ENCODE data around the gene UBAC1. TPM values are rescaled to one million over a fixed set of nuclear protein-coding genes. Genes with fewer than 3 reads are reported as not detected.

The UBAC1 gene
- total and polyA plus RNA-seq, 9 of the 15 experiments (the other 6 are each of a cell fraction or from before 2014, with no cell fraction given) = 94.0 to 399 (median 228) TPM

DNA sequence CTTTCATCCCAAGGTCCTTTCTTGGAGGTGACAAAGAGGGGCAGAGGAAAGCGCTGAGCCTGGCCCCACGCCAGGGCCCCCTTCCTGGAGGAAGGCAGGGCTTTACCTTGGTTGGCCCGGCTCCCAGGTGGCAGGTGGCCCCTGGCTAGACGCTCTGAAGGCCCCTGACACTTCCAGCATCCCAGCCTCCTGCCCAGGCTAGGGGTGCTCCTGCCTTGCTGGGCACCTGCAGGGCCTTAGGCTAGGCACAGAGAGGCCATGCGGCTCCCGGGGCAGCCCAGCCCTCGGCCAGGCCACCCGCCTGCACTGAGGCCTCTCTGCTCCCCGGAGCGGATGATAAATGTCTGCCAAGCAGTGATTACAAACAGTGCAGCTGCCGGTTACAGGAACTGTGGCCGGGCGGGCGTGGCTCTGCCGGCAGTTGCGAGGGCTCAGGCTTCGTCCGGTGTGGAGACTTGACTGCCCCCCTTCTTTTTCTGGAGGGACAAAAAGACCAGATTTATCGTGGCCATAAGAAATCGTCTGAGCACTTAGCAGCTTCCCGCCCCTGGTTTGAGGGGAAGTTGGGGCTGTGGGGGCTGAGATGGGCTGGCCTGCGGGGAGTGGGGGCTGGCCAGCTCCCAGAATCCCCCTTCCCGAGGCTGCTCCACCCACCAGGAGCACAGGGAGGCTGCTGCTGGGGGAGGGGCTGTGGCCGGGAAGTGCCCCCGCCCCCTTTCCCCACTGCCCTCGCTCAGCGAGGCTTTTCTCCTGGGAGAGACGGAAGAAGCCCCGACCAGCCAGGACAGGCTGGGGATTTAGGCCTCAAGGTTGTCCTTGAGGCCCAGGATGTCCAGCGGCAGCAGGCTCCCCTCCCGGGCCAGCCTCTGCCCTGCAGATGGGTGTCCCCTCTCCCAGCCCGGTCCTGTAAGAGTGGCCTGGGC lies 31.6 kb upstream of the UBAC1 start (continued):
- TF ChIP-seq, protein P1, sequence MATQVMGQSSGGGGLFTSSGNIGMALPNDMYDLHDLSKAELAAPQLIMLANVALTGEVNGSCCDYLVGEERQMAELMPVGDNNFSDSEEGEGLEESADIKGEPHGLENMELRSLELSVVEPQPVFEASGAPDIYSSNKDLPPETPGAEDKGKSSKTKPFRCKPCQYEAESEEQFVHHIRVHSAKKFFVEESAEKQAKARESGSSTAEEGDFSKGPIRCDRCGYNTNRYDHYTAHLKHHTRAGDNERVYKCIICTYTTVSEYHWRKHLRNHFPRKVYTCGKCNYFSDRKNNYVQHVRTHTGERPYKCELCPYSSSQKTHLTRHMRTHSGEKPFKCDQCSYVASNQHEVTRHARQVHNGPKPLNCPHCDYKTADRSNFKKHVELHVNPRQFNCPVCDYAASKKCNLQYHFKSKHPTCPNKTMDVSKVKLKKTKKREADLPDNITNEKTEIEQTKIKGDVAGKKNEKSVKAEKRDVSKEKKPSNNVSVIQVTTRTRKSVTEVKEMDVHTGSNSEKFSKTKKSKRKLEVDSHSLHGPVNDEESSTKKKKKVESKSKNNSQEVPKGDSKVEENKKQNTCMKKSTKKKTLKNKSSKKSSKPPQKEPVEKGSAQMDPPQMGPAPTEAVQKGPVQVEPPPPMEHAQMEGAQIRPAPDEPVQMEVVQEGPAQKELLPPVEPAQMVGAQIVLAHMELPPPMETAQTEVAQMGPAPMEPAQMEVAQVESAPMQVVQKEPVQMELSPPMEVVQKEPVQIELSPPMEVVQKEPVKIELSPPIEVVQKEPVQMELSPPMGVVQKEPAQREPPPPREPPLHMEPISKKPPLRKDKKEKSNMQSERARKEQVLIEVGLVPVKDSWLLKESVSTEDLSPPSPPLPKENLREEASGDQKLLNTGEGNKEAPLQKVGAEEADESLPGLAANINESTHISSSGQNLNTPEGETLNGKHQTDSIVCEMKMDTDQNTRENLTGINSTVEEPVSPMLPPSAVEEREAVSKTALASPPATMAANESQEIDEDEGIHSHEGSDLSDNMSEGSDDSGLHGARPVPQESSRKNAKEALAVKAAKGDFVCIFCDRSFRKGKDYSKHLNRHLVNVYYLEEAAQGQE (IDR thresholded peaks at IDR 0.05; ENCODE audit: borderline replicate concordance) = peak; percentile 54; the same call in 1 of the 2 replicates
- TF ChIP-seq, protein P1 (CRISPR knock-in tag; IDR thresholded peaks at IDR 0.05; ENCODE audit: low read depth) = 0 out of 2 replicates have a peak, but pooled peaks have one; percentile 48
- TF ChIP-seq ZFPM2 (CRISPR knock-in tag; IDR thresholded peaks at IDR 0.05) (no peak), FOS (IDR thresholded peaks at IDR 0.05; ENCODE audit: extremely low read depth, insufficient read length) (no peak), KLF16 (IDR thresholded peaks at IDR 0.05) (peak; percentile 83), MTA3 (IDR thresholded peaks at IDR 0.05; ENCODE audit: borderline replicate concordance) (0 out of 2 replicates have a peak, but pooled peaks have one; percentile 57), FUS (optimal IDR thresholded peaks at IDR 0.05; ENCODE audit: low read depth, low read length) (no peak), ZNF165 (CRISPR knock-in tag; IDR thresholded peaks at IDR 0.05; ENCODE audit: borderline replicate concordance) (no peak), PCBP1 (IDR thresholded peaks at IDR 0.05; ENCODE audit: low read depth, low read length, poor library complexity, severe bottlenecking) (peak; percentile 87), ZNF143 (CRISPR knock-in tag; IDR thresholded peaks at IDR 0.05) (no peak), JUND (IDR thresholded peaks at IDR 0.05; ENCODE audit: borderline replicate concordance, low read depth, low read length) (0 out of 2 replicates have a peak, but pooled peaks have one; percentile 26), JUND (tag; IDR thresholded peaks at IDR 0.05; ENCODE audit: borderline replicate concordance, low read depth, low read length) (peak; percentile 41; the same call in 1 of the 3 replicates), HSF4 (CRISPR knock-in tag; IDR thresholded peaks at IDR 0.05; ENCODE audit: borderline replicate concordance) (no peak), ZNF408 (CRISPR knock-in tag; IDR thresholded peaks at IDR 0.05; ENCODE audit: low read depth) (no peak), SMAD2 (IDR thresholded peaks at IDR 0.05; ENCODE audit: low read depth, low read length) (no peak)
- TF ChIP-seq, protein P2, sequence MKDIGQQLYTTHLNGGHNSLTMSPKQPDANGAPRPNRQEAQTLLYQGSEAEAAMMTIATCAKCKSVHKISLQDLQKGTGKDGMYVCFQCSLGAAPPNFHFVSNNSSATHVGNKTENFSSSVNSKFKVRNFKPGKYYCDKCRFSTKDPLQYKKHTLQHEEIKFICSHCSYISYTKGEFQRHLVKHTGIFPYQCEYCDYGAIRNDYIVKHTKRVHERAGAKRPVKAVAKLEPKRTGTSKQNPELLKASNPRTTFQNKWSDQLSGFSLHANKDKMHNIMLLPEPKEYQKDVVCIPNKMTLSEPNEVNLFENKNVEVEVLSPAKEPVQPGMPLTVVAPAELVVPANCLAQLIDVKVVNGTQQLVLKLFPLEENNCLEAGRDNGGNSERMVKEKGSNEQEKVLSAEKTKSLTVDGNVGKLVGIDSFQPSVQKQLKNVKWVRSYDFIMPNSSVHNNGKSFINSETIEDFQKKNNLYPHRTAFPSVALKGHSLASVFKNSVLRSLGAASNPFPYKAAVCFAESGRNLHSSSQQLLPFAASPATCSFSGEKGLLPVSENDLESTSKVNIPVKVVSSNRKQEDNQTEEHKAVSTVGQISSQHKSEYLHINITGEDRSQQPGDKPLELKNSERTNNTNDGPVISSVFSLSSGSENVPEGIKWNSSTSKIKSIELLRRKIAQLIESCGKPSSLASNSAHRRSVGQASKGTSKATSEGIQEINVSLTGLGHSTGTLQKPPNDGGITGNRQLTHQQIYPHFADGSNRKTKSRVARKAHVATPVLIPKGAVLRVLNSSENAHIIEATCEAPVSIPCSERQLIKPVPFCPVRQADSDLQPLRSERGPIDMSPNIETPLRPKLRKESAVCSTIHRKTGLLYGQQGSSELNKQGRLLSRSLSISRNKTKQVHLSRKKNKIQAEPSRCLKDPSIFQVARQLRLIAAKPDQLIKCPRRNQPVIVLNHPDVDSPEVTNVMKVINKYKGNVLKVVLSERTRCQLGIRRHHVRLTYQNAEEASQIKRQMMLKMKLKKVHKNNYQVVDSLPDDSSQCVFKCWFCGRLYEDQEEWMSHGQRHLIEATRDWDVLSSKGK (CRISPR knock-in tag; IDR thresholded peaks at IDR 0.05) = no peak
